Colon (tissue), 2 donors: Measurements from ENCODE around the gene CDH4.
"Not testable (repeated sequence)": the region's sequence is repeated elsewhere in the genome, so short reads cannot be mapped to it uniquely, and the experiment has no call there.

ENCODE experiments used
- FAIRE-seq: peaks from 2 replicates; lab custom pipeline; 2012; peaks lifted over from hg19 to GRCh38; lab: Jason Lieb, UNC
- donor health status: control.
- donor health status: control.

The CDH4 gene

GRCh38 chr20:61979701-61980635, 727.9 kb downstream of the CDH4 start:
- FAIRE-seq = no peak

GRCh38 chr20:61980647-61981583, 728.9 kb downstream of the CDH4 start:
- FAIRE-seq = no peak

GRCh38 chr20:61981691-61982090, 729.6 kb downstream of the CDH4 start:
- FAIRE-seq = not testable (repeated sequence)

GRCh38 chr20:61982191-61982950, 730.3 kb downstream of the CDH4 start:
- FAIRE-seq = no peak

- FAIRE-seq = no peak
Observed at GRCh38 chr20:61982951-61983315, 730.9 kb downstream of the CDH4 start.

GRCh38 chr20:61983965-61984364, 731.9 kb downstream of the CDH4 start:
- FAIRE-seq = no peak

GRCh38 chr20:61984431-61984830, 732.4 kb downstream of the CDH4 start:
- not testable (repeated sequence) for FAIRE-seq

- FAIRE-seq = no peak
Observed at GRCh38 chr20:61985096-61985495, 733.0 kb downstream of the CDH4 start.

GRCh38 chr20:61986762-61987321, 734.8 kb downstream of the CDH4 start:
- no peak for FAIRE-seq

- no peak for FAIRE-seq
Observed at GRCh38 chr20:61988665-61989064, 736.6 kb downstream of the CDH4 start.

GRCh38 chr20:61989741-61990140, 737.7 kb downstream of the CDH4 start:
- no peak for FAIRE-seq
